Stimulated activated CD4-positive, alpha-beta T cell treated with anti-CD3 and anti-CD28 coated beads, TNF-alpha, amount 100 ng/mL, for 1 hour (primary cell): Measurements from ENCODE around the gene DPH6.
"Not testable (repeated sequence)": the region's sequence is repeated elsewhere in the genome, so short reads cannot be mapped to it uniquely, and the experiment has no call there.

Experiments
- DNase-seq, 3 donors: peaks; one replicate each; pipeline ENCODE4 v3.0.0-alpha.2; 2020; ENCODE audit warnings: low read depth in 3 of 3, low spot score in 1 of 3

DPH6 gene

GRCh38 chr15:35441279-35441678 lies 104.7 kb downstream of the DPH6 start:
- not testable (repeated sequence) for DNase-seq

GRCh38 chr15:35440265-35440664 lies 105.7 kb downstream of the DPH6 start:
- no peak for DNase-seq

- DNase-seq: no peak
These were observed 106.7 kb downstream of the DPH6 start for GRCh38 chr15:35439291-35439690.

- DNase-seq: no peak
These were observed 108.8 kb downstream of the DPH6 start for GRCh38 chr15:35437157-35437556.

GRCh38 chr15:35436422-35436821 lies 109.5 kb downstream of the DPH6 start:
- DNase-seq: no peak

- no peak for DNase-seq
These were observed 114.7 kb downstream of the DPH6 start for GRCh38 chr15:35431281-35431680.

GRCh38 chr15:35430301-35430700 lies 115.7 kb downstream of the DPH6 start:
- no peak for DNase-seq

- DNase-seq: no peak
These were observed 118.5 kb downstream of the DPH6 start for GRCh38 chr15:35427496-35427895.

- no peak for DNase-seq
These were observed 118.9 kb downstream of the DPH6 start for GRCh38 chr15:35427091-35427490.

- no peak for DNase-seq
These were observed 135.2 kb downstream of the DPH6 start for GRCh38 chr15:35410775-35411174.

GRCh38 chr15:35399901-35400300 lies 146.1 kb downstream of the DPH6 start:
- no peak for DNase-seq

- DNase-seq: no peak
These were observed 148.9 kb downstream of the DPH6 start for GRCh38 chr15:35397027-35397426.

- DNase-seq: no peak
These were observed 151.5 kb downstream of the DPH6 start for GRCh38 chr15:35394416-35394815.

- DNase-seq: no peak
These were observed 152.6 kb downstream of the DPH6 start for GRCh38 chr15:35393398-35393797.

- not testable (repeated sequence) for DNase-seq
These were observed 154.5 kb downstream of the DPH6 start for GRCh38 chr15:35391408-35391984.

- DNase-seq: no peak
These were observed 162.5 kb downstream of the DPH6 start for GRCh38 chr15:35383506-35383905.

- DNase-seq: no peak
These were observed 164.6 kb downstream of the DPH6 start for GRCh38 chr15:35381328-35381727.

GRCh38 chr15:35379972-35380371 lies 166.0 kb downstream of the DPH6 start:
- DNase-seq: no peak

- not testable (repeated sequence) for DNase-seq
These were observed 167.5 kb downstream of the DPH6 start for GRCh38 chr15:35378454-35378853.

- no peak for DNase-seq
These were observed 169.3 kb downstream of the DPH6 start for GRCh38 chr15:35376707-35377106.

GRCh38 chr15:35374661-35375060 lies 171.3 kb downstream of the DPH6 start:
- no peak for DNase-seq

- DNase-seq: no peak
These were observed 183.7 kb downstream of the DPH6 start for GRCh38 chr15:35362195-35362829.

- no peak for DNase-seq
These were observed 187.1 kb downstream of the DPH6 start for GRCh38 chr15:35358824-35359223.
